Left lung (tissue), 10 donors: ENCODE results near the gene LOXHD1. TPM values are rescaled to one million over a fixed set of nuclear protein-coding genes. Genes with fewer than 3 reads are reported as not detected.

Experiments
- ATAC-seq: fragments of 200-7000 bp; cut with Tn5 transposase; one replicate; pipeline ENCODE4 v1.9.1; 2020; ENCODE audit warnings: moderate library complexity
- DNase-seq, 4 donors: peaks; one replicate each; pipeline ENCODE4 v3.0.0-alpha.2; 2013 to 2020
- H3K27ac ChIP-seq, 2 donors: fragments of 200-600 bp; sonication (generic) in 1 of 2; one replicate each; pipeline versions ENCODE4 v1.5.0 to v1.8.0; 2020 to 2021
- H3K27me3 ChIP-seq, 2 donors: fragments of 200-600 bp; sonication (generic) in 1 of 2; one replicate each; pipeline versions ENCODE4 v1.5.0 to v1.8.0; 2020 to 2021
- H3K36me3 ChIP-seq, 2 donors: fragments of 200-600 bp; sonication (generic) in 1 of 2; one replicate each; pipeline versions ENCODE4 v1.5.0 to v1.8.0; 2020 to 2021
- H3K4me1 ChIP-seq, 2 donors: fragments of 200-600 bp; one replicate each; pipeline ENCODE4 v1.8.0; 2021
- H3K4me3 ChIP-seq, 2 donors: fragments of 200-600 bp; sonication (generic) in 1 of 2; one replicate each; pipeline versions ENCODE4 v1.5.0 to v1.8.0; 2020 to 2021; ENCODE audit warnings: mild to moderate bottlenecking in 1 of 2
- H3K9me3 ChIP-seq, 2 donors: fragments of 200-600 bp; sonication (generic) in 1 of 2; one replicate each; pipeline versions ENCODE4 v1.5.0 to v1.8.0; 2020 to 2021
- CTCF ChIP-seq, 2 donors: fragments of 200-600 bp; sonication (generic) in 1 of 2; IDR thresholded peaks; one replicate each; pipeline versions ENCODE4 v1.5.0 to v1.8.0; 2021; ENCODE audit warnings: antibody characterized with exemption in 2 of 2
- intact Hi-C, 2 donors: fragments of 100-400 bp; cut with DNase I; formaldehyde crosslinking; loops; one replicate each; pipeline versions ENCODE4 v1.11.2 to v1.14.2; 2022
- polyA plus RNA-seq, 6 donors: library from polyadenylated mRNA; unstranded; fragments of 120-200 nt; gene quantifications; one replicate each; pipeline ENCODE4 v1.2.1, GENCODE V29; 2013; ENCODE audit not compliant: insufficient read length in 6 of 6
- total RNA-seq, 2 donors: library from RNA; stranded (reverse); fragmentation: NEBNext Ultra II Directional; extraction: Animal tissue kit (Norgen Biotek cat#: 25700); gene quantifications; one replicate each; pipeline ENCODE4 v1.2.1, GENCODE V29; 2021
- donor health status: DM: no; HTN: yes; CAD: no.
- donor health status: DM: no; HTN: no; CAD: no.

Gene LOXHD1
- total and polyA plus RNA-seq, 8 donors = 0.52 to 2.0 (median 1.2) TPM

- no peak for DNase-seq
- Histone ChIP-seq H3K27ac (no peak overlapping the region), H3K36me3 (no peaks in the 10 kb centered on the region), H3K4me3 (no peak overlapping the region), H3K27me3 (no peaks in the 10 kb centered on the region), H3K9me3 (peaks cover 0 to 3% of the 10 kb centered on the region in 2 donors), H3K4me1 (no peaks in the 10 kb centered on the region)
- TF ChIP-seq CTCF (IDR thresholded peaks at IDR 0.05) = no peak
- intact Hi-C loops = no loop called here
- ATAC-seq = no peak
Measured at GRCh38 chr18:46546111-46546640, 110.8 kb downstream of the LOXHD1 start.

GRCh38 chr18:46542545-46542944 is 114.5 kb downstream of the LOXHD1 start:
- ATAC-seq (peak; percentile 21), DNase-seq (peak in 1 of 4 donors; percentile 13)
- TF ChIP-seq CTCF (IDR thresholded peaks at IDR 0.05) = no peak
- H3K36me3 ChIP-seq = no peaks in the 10 kb centered on the region
- intact Hi-C loops = no loop called here
- H3K27me3 ChIP-seq = no peaks in the 10 kb centered on the region
- no peaks in the 10 kb centered on the region for H3K9me3 ChIP-seq
- H3K4me3 ChIP-seq = no peak overlapping the region
- no peak overlapping the region for H3K27ac ChIP-seq
- no peaks in the 10 kb centered on the region for H3K4me1 ChIP-seq

- intact Hi-C loops = no loop called here
- ATAC-seq = no peak
- no peak for DNase-seq
Measured at GRCh38 chr18:46541626-46542189, 115.3 kb downstream of the LOXHD1 start.

GRCh38 chr18:46538376-46538775 is 118.6 kb downstream of the LOXHD1 start:
- peaks cover 0 to 5% of the 10 kb centered on the region in 2 donors for H3K36me3 ChIP-seq
- no peak for DNase-seq
- H3K27me3 ChIP-seq = no peaks in the 10 kb centered on the region
- no peaks in the 10 kb centered on the region for H3K9me3 ChIP-seq
- TF ChIP-seq CTCF (IDR thresholded peaks at IDR 0.05) = no peak
- ATAC-seq = no peak
- intact Hi-C loops = no loop called here
- H3K27ac ChIP-seq = no peak overlapping the region
- no peaks in the 10 kb centered on the region for H3K4me1 ChIP-seq
- H3K4me3 ChIP-seq = no peak overlapping the region

More at GRCh38 chr18:46541626-46542189, 115.3 kb downstream of the LOXHD1 start:
- no peak overlapping the region for H3K4me3 ChIP-seq
- no peaks in the 10 kb centered on the region for H3K4me1 ChIP-seq
- H3K27me3 ChIP-seq = no peaks in the 10 kb centered on the region
- H3K36me3 ChIP-seq = no peaks in the 10 kb centered on the region
- no peak overlapping the region for H3K27ac ChIP-seq
- H3K9me3 ChIP-seq = no peaks in the 10 kb centered on the region
- no peak for TF ChIP-seq CTCF (IDR thresholded peaks at IDR 0.05)

- TF ChIP-seq CTCF (IDR thresholded peaks at IDR 0.05) = no peak
- Histone ChIP-seq H3K27ac (no peak overlapping the region), H3K36me3 (peaks cover 0 to 11% of the 10 kb centered on the region in 2 donors), H3K4me3 (no peak overlapping the region), H3K27me3 (no peaks in the 10 kb centered on the region), H3K4me1 (no peaks in the 10 kb centered on the region), H3K9me3 (no peaks in the 10 kb centered on the region)
- intact Hi-C loops = no loop called here
- ATAC-seq = no peak
- no peak for DNase-seq
Measured at GRCh38 chr18:46536215-46536874, 120.7 kb downstream of the LOXHD1 start.
